ENCODE data around the gene MED12L.

- TF ChIP-seq POLR2A (IDR thresholded peaks at IDR 0.05) (no peak), CTCF (IDR thresholded peaks at IDR 0.05) (no peak)
These were observed 22.2 kb downstream of the MED12L start for GRCh38 chr3:151107701-151108100.

Data from breast epithelium (tissue), 3 donors.